Brain microvascular endothelial cell (primary cell): ENCODE results near the gene CHPF.

Source experiments
- DNase-seq: peaks from one replicate; pipeline ENCODE4 v3.0.0-alpha.2; 2020
- H3K27ac ChIP-seq: fragments of 250-450 bp; sonication (Bioruptor Pico); 2 replicates; pipeline ENCODE4 v1.5.1; 2020; ENCODE audit warnings: mild to moderate bottlenecking, moderate library complexity
- H3K27me3 ChIP-seq: fragments of 250-450 bp; sonication (Bioruptor Pico); replicated peaks from 2 replicates; pipeline ENCODE4 v1.5.1; 2020; ENCODE audit warnings: mild to moderate bottlenecking
- H3K36me3 ChIP-seq: fragments of 250-450 bp; sonication (Bioruptor Pico); replicated peaks from 2 replicates; pipeline ENCODE4 v1.5.1; 2020; ENCODE audit warnings: mild to moderate bottlenecking
- H3K4me3 ChIP-seq: 2 replicates; pipeline ENCODE4 v1.5.1; 2011; ENCODE audit warnings: low read depth, mild to moderate bottlenecking, control low read depth, low read length, moderate library complexity
- in situ Hi-C: cut with HindIII; loops from 2 replicates; pipeline ENCODE4 v1.10.0; 2017; ENCODE audit warnings: low sequenced_read_pairs, low pct_ligation_motif_present
- TF ChIP-seq, protein P1 (sequence below): IDR thresholded peaks from 2 replicates; pipeline ENCODE4 v1.5.1; 2011; ENCODE audit warnings: low read depth, mild to moderate bottlenecking, moderate library complexity, low read length, control low read depth, inconsistent platforms; ENCODE audit errors: missing control alignments

The CHPF gene

DNA sequence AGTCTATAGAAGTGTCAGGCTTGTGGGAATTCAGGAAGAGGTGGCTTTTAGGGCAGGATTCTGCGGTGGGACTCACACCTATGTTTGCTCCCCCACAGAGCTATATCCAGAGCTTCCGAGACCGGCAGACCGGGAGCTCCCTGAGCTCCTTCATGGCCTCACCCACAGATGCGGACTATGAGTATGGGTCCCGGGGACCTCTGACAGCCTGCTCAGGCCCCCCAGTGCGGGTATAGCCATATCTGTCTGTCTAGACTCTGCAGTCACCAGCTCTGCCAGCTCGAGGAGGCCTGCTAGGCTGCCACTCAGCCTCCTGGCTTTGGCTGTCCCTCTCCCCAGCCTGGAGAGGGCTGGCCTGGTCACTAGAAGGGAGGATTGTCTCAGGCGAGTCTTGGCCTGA, 6.0 kb upstream of the CHPF start:
- TF ChIP-seq, protein P1, sequence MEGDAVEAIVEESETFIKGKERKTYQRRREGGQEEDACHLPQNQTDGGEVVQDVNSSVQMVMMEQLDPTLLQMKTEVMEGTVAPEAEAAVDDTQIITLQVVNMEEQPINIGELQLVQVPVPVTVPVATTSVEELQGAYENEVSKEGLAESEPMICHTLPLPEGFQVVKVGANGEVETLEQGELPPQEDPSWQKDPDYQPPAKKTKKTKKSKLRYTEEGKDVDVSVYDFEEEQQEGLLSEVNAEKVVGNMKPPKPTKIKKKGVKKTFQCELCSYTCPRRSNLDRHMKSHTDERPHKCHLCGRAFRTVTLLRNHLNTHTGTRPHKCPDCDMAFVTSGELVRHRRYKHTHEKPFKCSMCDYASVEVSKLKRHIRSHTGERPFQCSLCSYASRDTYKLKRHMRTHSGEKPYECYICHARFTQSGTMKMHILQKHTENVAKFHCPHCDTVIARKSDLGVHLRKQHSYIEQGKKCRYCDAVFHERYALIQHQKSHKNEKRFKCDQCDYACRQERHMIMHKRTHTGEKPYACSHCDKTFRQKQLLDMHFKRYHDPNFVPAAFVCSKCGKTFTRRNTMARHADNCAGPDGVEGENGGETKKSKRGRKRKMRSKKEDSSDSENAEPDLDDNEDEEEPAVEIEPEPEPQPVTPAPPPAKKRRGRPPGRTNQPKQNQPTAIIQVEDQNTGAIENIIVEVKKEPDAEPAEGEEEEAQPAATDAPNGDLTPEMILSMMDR, result no peak
- H3K36me3 ChIP-seq, result no peaks in the 10 kb centered on the region
- in situ Hi-C loops, result no loop called here
- DNase-seq, result no peak
- no peak overlapping the region for H3K4me3 ChIP-seq
- H3K27ac ChIP-seq, result no peak overlapping the region
- no peaks in the 10 kb centered on the region for H3K27me3 ChIP-seq

GRCh38 chr2:219548990-219549389, 5.4 kb upstream of the CHPF start:
- H3K36me3 ChIP-seq, result no peaks in the 10 kb centered on the region
- no peaks in the 10 kb centered on the region for H3K27me3 ChIP-seq
- in situ Hi-C loops, result no loop called here
- TF ChIP-seq, protein P1, result no peak
- H3K27ac ChIP-seq, result no peak overlapping the region
- DNase-seq, result no peak
- H3K4me3 ChIP-seq, result no peak overlapping the region

DNA sequence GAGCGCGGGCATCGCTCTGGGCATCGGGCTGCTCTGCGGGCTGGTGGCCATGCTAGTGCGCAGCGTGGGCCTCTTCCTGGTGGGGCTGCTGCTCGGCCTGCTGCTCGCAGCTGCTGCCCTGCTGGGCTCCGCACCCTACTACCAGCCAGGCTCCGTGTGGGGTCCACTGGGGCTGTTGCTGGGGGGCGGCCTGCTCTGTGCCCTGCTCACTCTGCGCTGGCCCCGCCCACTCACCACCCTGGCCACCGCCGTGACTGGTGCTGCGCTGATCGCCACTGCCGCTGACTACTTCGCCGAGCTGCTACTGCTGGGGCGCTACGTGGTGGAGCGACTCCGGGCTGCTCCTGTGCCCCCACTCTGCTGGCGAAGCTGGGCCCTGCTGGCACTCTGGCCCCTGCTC, 4.0 kb upstream of the CHPF start:
- in situ Hi-C loops, result no loop called here
- TF ChIP-seq, protein P1, result no peak
- Histone ChIP-seq H3K27me3 (no peaks in the 10 kb centered on the region), H3K36me3 (no peaks in the 10 kb centered on the region), H3K27ac (no peak overlapping the region), H3K4me3 (no peak overlapping the region)
- no peak for DNase-seq

- no peaks in the 10 kb centered on the region for H3K27me3 ChIP-seq
- TF ChIP-seq, protein P1, result no peak
- no peak overlapping the region for H3K4me3 ChIP-seq
- peaks cover 5% of the 10 kb centered on the region for H3K36me3 ChIP-seq
- H3K27ac ChIP-seq, result no peak overlapping the region
- in situ Hi-C loops, result no loop called here
- no peak for DNase-seq
Observed at GRCh38 chr2:219545943-219546352, 2.3 kb upstream of the CHPF start.

DNA sequence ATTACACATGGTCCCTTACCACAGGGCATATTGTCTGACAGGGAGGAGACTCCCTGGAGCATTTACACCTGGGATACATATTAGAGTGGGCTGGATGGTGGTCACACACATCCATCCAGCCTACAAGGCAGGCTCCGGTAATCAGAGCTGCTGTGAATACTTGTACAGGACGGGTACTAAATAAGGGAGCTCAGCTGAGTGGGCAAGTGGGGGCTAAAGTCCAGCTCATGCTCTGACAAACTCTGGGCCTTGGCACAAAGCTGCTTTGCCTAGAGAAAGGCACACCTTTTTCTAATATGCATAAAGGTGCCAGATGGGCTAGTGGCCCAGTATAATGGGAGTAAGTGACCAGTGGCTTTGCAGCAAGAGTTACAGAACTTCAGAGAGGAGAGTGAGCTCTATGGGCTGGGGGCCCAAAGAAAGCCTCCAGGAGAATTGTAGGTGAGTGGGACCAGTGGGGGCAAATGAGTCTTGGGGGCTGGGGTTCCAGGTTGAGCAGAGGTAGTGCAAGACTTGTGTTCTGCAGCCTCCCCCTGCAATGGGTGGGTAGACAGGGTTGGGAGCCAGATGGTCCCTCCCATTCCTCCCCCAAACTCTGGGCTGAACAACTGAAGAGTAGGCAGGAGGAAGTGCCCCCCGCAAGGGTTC, 1.8 kb upstream of the CHPF start:
- in situ Hi-C loops, result no loop called here
- no peak for DNase-seq

More for the DNA sequence above, 1.8 kb upstream of the CHPF start:
- peaks cover 10% of the 10 kb centered on the region for H3K36me3 ChIP-seq
- H3K27ac ChIP-seq, result no peak overlapping the region
- TF ChIP-seq, protein P1, result no peak
- no peak overlapping the region for H3K4me3 ChIP-seq
- H3K27me3 ChIP-seq, result no peaks in the 10 kb centered on the region
